KOPT-K1 (cell line): ENCODE results near the gene SCUBE1.
"Not testable (repeated sequence)": the region's sequence is repeated elsewhere in the genome, so short reads cannot be mapped to it uniquely, and the experiment has no call there.

Experiments used
- H3K27ac ChIP-seq: fragments of 200-600 bp; sonication (generic); 2 replicates; pipeline ENCODE4 v1.5.1; 2016; ENCODE audit warnings: antibody characterized with exemption, mild to moderate bottlenecking, low read depth, low read length; ENCODE audit not compliant: poor library complexity, severe bottlenecking
- H3K36me3 ChIP-seq: fragments of 200-600 bp; sonication (generic); 2 replicates; pipeline ENCODE4 v1.5.1; 2017; ENCODE audit warnings: antibody characterized with exemption, mild to moderate bottlenecking, low read length, moderate library complexity; ENCODE audit not compliant: insufficient read depth
- H3K9me3 ChIP-seq: fragments of 200-600 bp; sonication (generic); 2 replicates; pipeline ENCODE4 v1.5.1; 2017; ENCODE audit warnings: antibody characterized with exemption, low read length, mild to moderate bottlenecking; ENCODE audit not compliant: insufficient read depth, poor library complexity, severe bottlenecking

Gene SCUBE1

GRCh38 chr22:43292630-43293018 is 50.5 kb downstream of the SCUBE1 start:
- Histone ChIP-seq H3K27ac (no peak overlapping the region), H3K9me3 (no peaks in the 10 kb centered on the region), H3K36me3 (no peaks in the 10 kb centered on the region)

GRCh38 chr22:43291381-43291780 is 51.8 kb downstream of the SCUBE1 start:
- Histone ChIP-seq H3K27ac (no peak overlapping the region), H3K9me3 (no peaks in the 10 kb centered on the region)

GRCh38 chr22:43289976-43290721 is 53.0 kb downstream of the SCUBE1 start:
- H3K36me3 ChIP-seq: no peaks in the 10 kb centered on the region
- H3K27ac ChIP-seq: peak overlapping the region; percentile 63
- no peaks in the 10 kb centered on the region for H3K9me3 ChIP-seq

More at GRCh38 chr22:43291381-43291780, 51.8 kb downstream of the SCUBE1 start:
- no peaks in the 10 kb centered on the region for H3K36me3 ChIP-seq

GRCh38 chr22:43289531-43289963 is 53.6 kb downstream of the SCUBE1 start:
- Histone ChIP-seq H3K9me3 (no peaks in the 10 kb centered on the region), H3K36me3 (no peaks in the 10 kb centered on the region), H3K27ac (peak overlapping the region; percentile 63)

GRCh38 chr22:43288807-43289420 is 54.3 kb downstream of the SCUBE1 start:
- H3K27ac ChIP-seq: peak overlapping the region; percentile 63
- no peaks in the 10 kb centered on the region for H3K36me3 ChIP-seq
- no peaks in the 10 kb centered on the region for H3K9me3 ChIP-seq

- Histone ChIP-seq H3K9me3 (no peaks in the 10 kb centered on the region), H3K36me3 (no peaks in the 10 kb centered on the region), H3K27ac (peak overlapping the region; percentile 63)
Measured at GRCh38 chr22:43288378-43288777, 54.8 kb downstream of the SCUBE1 start.

- no peaks in the 10 kb centered on the region for H3K36me3 ChIP-seq
- no peak overlapping the region for H3K27ac ChIP-seq
- no peaks in the 10 kb centered on the region for H3K9me3 ChIP-seq
Measured at GRCh38 chr22:43287441-43287840, 55.7 kb downstream of the SCUBE1 start.

- no peak overlapping the region for H3K27ac ChIP-seq
- no peaks in the 10 kb centered on the region for H3K36me3 ChIP-seq
- no peaks in the 10 kb centered on the region for H3K9me3 ChIP-seq
Measured at GRCh38 chr22:43281394-43281793, 61.8 kb downstream of the SCUBE1 start.

GRCh38 chr22:43280523-43280886 is 62.7 kb downstream of the SCUBE1 start:
- H3K9me3 ChIP-seq, H3K27ac ChIP-seq, H3K36me3 ChIP-seq: not testable (repeated sequence)

- Histone ChIP-seq H3K27ac (no peak overlapping the region), H3K9me3 (no peaks in the 10 kb centered on the region), H3K36me3 (no peaks in the 10 kb centered on the region)
Measured at GRCh38 chr22:43279867-43280522, 63.2 kb downstream of the SCUBE1 start.

- Histone ChIP-seq H3K36me3 (no peaks in the 10 kb centered on the region), H3K27ac (no peak overlapping the region), H3K9me3 (no peaks in the 10 kb centered on the region)
Measured at GRCh38 chr22:43277987-43278601, 65.1 kb downstream of the SCUBE1 start.

GRCh38 chr22:43277091-43277490 is 66.1 kb downstream of the SCUBE1 start:
- Histone ChIP-seq H3K27ac (no peak overlapping the region), H3K9me3 (no peaks in the 10 kb centered on the region)

GRCh38 chr22:43276321-43276720 is 66.9 kb downstream of the SCUBE1 start:
- no peak overlapping the region for H3K27ac ChIP-seq
- H3K36me3 ChIP-seq: no peaks in the 10 kb centered on the region
- no peaks in the 10 kb centered on the region for H3K9me3 ChIP-seq

More at GRCh38 chr22:43277091-43277490, 66.1 kb downstream of the SCUBE1 start:
- H3K36me3 ChIP-seq: no peaks in the 10 kb centered on the region

- H3K9me3 ChIP-seq: no peaks in the 10 kb centered on the region
- no peaks in the 10 kb centered on the region for H3K36me3 ChIP-seq
- H3K27ac ChIP-seq: no peak overlapping the region
Measured at GRCh38 chr22:43275545-43276317, 67.4 kb downstream of the SCUBE1 start.
